ENCODE measurements around the gene CNPY4.

Gene CNPY4

GRCh38 chr7:100091411-100092181 is 27.8 kb upstream of the CNPY4 start:
- in situ Hi-C loops (cut with MboI; ENCODE audit: low sequenced_read_pairs, unreplicated experiment) = no loop called here
- TF ChIP-seq, protein P1, sequence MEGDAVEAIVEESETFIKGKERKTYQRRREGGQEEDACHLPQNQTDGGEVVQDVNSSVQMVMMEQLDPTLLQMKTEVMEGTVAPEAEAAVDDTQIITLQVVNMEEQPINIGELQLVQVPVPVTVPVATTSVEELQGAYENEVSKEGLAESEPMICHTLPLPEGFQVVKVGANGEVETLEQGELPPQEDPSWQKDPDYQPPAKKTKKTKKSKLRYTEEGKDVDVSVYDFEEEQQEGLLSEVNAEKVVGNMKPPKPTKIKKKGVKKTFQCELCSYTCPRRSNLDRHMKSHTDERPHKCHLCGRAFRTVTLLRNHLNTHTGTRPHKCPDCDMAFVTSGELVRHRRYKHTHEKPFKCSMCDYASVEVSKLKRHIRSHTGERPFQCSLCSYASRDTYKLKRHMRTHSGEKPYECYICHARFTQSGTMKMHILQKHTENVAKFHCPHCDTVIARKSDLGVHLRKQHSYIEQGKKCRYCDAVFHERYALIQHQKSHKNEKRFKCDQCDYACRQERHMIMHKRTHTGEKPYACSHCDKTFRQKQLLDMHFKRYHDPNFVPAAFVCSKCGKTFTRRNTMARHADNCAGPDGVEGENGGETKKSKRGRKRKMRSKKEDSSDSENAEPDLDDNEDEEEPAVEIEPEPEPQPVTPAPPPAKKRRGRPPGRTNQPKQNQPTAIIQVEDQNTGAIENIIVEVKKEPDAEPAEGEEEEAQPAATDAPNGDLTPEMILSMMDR (IDR thresholded peaks at IDR 0.05; ENCODE audit: borderline replicate concordance, control extremely low read depth, extremely low read depth, insufficient read depth, missing control alignments) = no peak
- DNase-seq (ENCODE audit: low spot score) = no peak

DNA sequence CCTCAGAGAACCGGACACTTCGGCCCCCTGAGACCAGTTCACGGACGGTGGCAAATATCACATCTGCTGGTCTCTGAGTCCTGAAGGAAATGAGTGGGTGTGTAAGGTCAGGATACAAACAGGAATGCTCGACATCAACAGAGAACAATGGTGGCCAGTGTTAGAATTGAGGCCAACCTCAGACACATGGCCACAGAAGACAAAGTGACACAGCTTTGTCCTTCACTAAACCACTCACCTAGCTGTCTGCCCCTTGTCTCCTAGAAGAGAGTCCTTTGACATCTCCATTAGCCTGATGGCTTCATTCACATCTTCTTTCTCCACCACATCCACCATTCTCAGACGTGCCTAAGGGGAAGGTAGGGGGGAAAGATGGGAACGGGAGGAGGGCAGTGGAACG is 26.4 kb upstream of the CNPY4 start:
- no peak for DNase-seq (ENCODE audit: low spot score)

GRCh38 chr7:100093498-100093897 is 25.9 kb upstream of the CNPY4 start:
- no peak for DNase-seq (ENCODE audit: low spot score)
- in situ Hi-C loops (cut with MboI; ENCODE audit: low sequenced_read_pairs, unreplicated experiment) = no loop called here
- TF ChIP-seq, protein P1 (IDR thresholded peaks at IDR 0.05; ENCODE audit: borderline replicate concordance, control extremely low read depth, extremely low read depth, insufficient read depth, missing control alignments) = no peak

More for the DNA sequence above, 26.4 kb upstream of the CNPY4 start:
- in situ Hi-C loops (cut with MboI; ENCODE audit: low sequenced_read_pairs, unreplicated experiment) = no loop called here
- TF ChIP-seq, protein P1 (IDR thresholded peaks at IDR 0.05; ENCODE audit: borderline replicate concordance, control extremely low read depth, extremely low read depth, insufficient read depth, missing control alignments) = no peak

GRCh38 chr7:100093925-100094486 is 25.4 kb upstream of the CNPY4 start:
- DNase-seq (ENCODE audit: low spot score) = no peak
- in situ Hi-C loops (cut with MboI; ENCODE audit: low sequenced_read_pairs, unreplicated experiment) = no loop called here
- TF ChIP-seq, protein P1 (IDR thresholded peaks at IDR 0.05; ENCODE audit: borderline replicate concordance, control extremely low read depth, extremely low read depth, insufficient read depth, missing control alignments) = no peak

DNA sequence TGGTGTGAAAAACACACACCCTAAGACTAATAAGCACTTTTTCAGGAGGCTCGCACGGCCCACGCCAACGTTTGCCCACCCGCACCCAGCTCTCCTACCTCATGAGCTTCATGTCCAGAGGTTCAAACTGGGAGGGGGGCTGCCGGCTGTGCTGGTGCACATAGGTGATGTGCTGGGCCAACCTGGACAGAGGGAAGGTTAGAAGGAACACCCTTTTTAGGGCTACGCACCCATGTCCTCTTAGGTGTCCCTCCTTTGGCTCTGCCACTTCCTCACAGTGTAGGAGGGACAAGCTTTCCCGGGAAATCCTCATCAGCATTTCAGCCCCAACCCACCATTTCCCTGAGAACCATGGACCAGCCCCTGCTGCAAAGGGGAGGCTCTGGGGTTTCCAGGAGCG is 24.1 kb upstream of the CNPY4 start:
- in situ Hi-C loops (cut with MboI; ENCODE audit: low sequenced_read_pairs, unreplicated experiment) = no loop called here
- no peak for DNase-seq (ENCODE audit: low spot score)

GRCh38 chr7:100095704-100096103 is 23.7 kb upstream of the CNPY4 start:
- in situ Hi-C loops (cut with MboI; ENCODE audit: low sequenced_read_pairs, unreplicated experiment) = no loop called here
- no peak for DNase-seq (ENCODE audit: low spot score)
- TF ChIP-seq, protein P1 (IDR thresholded peaks at IDR 0.05; ENCODE audit: borderline replicate concordance, control extremely low read depth, extremely low read depth, insufficient read depth, missing control alignments) = no peak

More for the DNA sequence above, 24.1 kb upstream of the CNPY4 start:
- TF ChIP-seq, protein P1 (IDR thresholded peaks at IDR 0.05; ENCODE audit: borderline replicate concordance, control extremely low read depth, extremely low read depth, insufficient read depth, missing control alignments) = no peak

Data from GM13976 (cell line).